GM23338 (cell line): Measurements from ENCODE around the gene B3GNT9. TPM values are rescaled to one million over a fixed set of nuclear protein-coding genes. Genes with fewer than 3 reads are reported as not detected.
A peak's percentile ranks its signal among the peaks of the same experiment; 100 is the strongest.

Experiments used
- ATAC-seq: fragments of 200-7000 bp; cut with Tn5 transposase; 3 replicates; pipeline ENCODE4 v1.9.1; 2020
- DNase-seq: peaks from one replicate; pipeline ENCODE4 v3.0.0-alpha.2; 2015; ENCODE audit warnings: low spot score
- H2AFZ ChIP-seq: fragments of 200-600 bp; sonication (generic); 2 replicates; pipeline ENCODE4 v1.8.0; 2016; ENCODE audit warnings: antibody characterized with exemption, mild to moderate bottlenecking, moderate library complexity
- H3F3A ChIP-seq: fragments of 200-600 bp; sonication (generic); replicated peaks from 2 replicates; pipeline ENCODE4 v1.8.0; 2017; ENCODE audit warnings: antibody characterized with exemption, mixed run types, low read depth
- H3K27ac ChIP-seq: fragments of 200-600 bp; sonication (generic); 2 replicates; pipeline ENCODE4 v1.6.1; 2016; ENCODE audit warnings: low read depth
- H3K27me3 ChIP-seq: fragments of 200-600 bp; sonication (generic); 2 replicates; pipeline ENCODE4 v1.8.0; 2016; ENCODE audit warnings: mild to moderate bottlenecking, mixed run types, moderate library complexity; ENCODE audit not compliant: insufficient read depth
- H3K36me3 ChIP-seq: fragments of 200-600 bp; sonication (generic); 2 replicates; pipeline ENCODE4 v1.8.0; 2016; ENCODE audit warnings: mild to moderate bottlenecking; ENCODE audit not compliant: insufficient read depth
- H3K4me1 ChIP-seq: fragments of 200-600 bp; sonication (generic); 2 replicates; pipeline ENCODE4 v1.8.0; 2016; ENCODE audit warnings: mild to moderate bottlenecking, moderate library complexity; ENCODE audit not compliant: insufficient read depth
- H3K4me2 ChIP-seq: fragments of 200-600 bp; sonication (generic); 2 replicates; pipeline ENCODE4 v1.7.1; 2017; ENCODE audit warnings: mixed run types
- H3K4me3 ChIP-seq: fragments of 200-600 bp; sonication (generic); 2 replicates; pipeline ENCODE4 v1.6.1; 2016; ENCODE audit warnings: mixed run types
- H3K79me2 ChIP-seq: fragments of 200-600 bp; sonication (generic); replicated peaks from 2 replicates; pipeline ENCODE4 v1.8.0; 2017; ENCODE audit warnings: mild to moderate bottlenecking; ENCODE audit not compliant: insufficient read depth
- H3K9me2 ChIP-seq: fragments of 200-600 bp; sonication (generic); 2 replicates; pipeline ENCODE4 v1.8.0; 2017; ENCODE audit not compliant: insufficient read depth
- H4K20me1 ChIP-seq: fragments of 200-600 bp; sonication (generic); replicated peaks from 2 replicates; pipeline ENCODE4 v1.8.0; 2017; ENCODE audit warnings: mild to moderate bottlenecking; ENCODE audit not compliant: insufficient read depth
- H3K27ac Mint-ChIP-seq: 2 replicates; pipeline ENCODE4 v1.8.0; 2020; ENCODE audit warnings: inconsistent platforms, mild to moderate bottlenecking, moderate library complexity, mixed read lengths
- H3K27me3 Mint-ChIP-seq: 3 replicates; pipeline ENCODE4 v1.8.0; 2022; ENCODE audit warnings: low read depth, mild to moderate bottlenecking, moderate library complexity, mixed read lengths, inconsistent platforms; ENCODE audit not compliant: insufficient read depth, poor library complexity
- H3K36me3 Mint-ChIP-seq: 3 replicates; pipeline ENCODE4 v1.8.0; 2021; ENCODE audit warnings: low read depth, mild to moderate bottlenecking, inconsistent platforms, moderate library complexity, mixed read lengths
- H3K4me1 Mint-ChIP-seq: 3 replicates; pipeline ENCODE4 v1.8.0; 2020; ENCODE audit warnings: mild to moderate bottlenecking, inconsistent platforms, mixed read lengths
- H3K4me3 Mint-ChIP-seq: 3 replicates; pipeline ENCODE4 v1.8.0; 2021; ENCODE audit warnings: moderate library complexity, mild to moderate bottlenecking, inconsistent platforms, mixed read lengths
- H3K9me3 Mint-ChIP-seq: 3 replicates; pipeline ENCODE4 v1.8.0; 2020; ENCODE audit warnings: moderate library complexity, mild to moderate bottlenecking, inconsistent platforms, mixed read lengths
- JUNB ChIP-seq: IDR thresholded peaks from one replicate; pipeline ENCODE4 v1.6.1; 2016; ENCODE audit warnings: antibody characterized with exemption; ENCODE audit not compliant: unreplicated experiment
- NANOG ChIP-seq: IDR thresholded peaks from 2 replicates; pipeline ENCODE4 v1.6.1; 2016; ENCODE audit warnings: antibody characterized with exemption, borderline replicate concordance
- POLR2AphosphoS5 ChIP-seq: IDR thresholded peaks from 2 replicates; pipeline ENCODE4 v1.6.1; 2016; ENCODE audit warnings: antibody characterized with exemption, low read depth
- STAT1 ChIP-seq: IDR thresholded peaks from one replicate; pipeline ENCODE4 v1.6.1; 2016; ENCODE audit warnings: antibody characterized with exemption; ENCODE audit not compliant: unreplicated experiment
- polyA plus RNA-seq: library from polyadenylated mRNA; unstranded; fragments of >200 nt; fragmentation: Nextera tagmentation; extraction: Ambion mirVana; gene quantifications from 2 replicates; pipeline ENCODE4 v1.2.1, GENCODE V29; 2016
- total RNA-seq: library from RNA; depleted of rRNA; stranded (reverse); fragments of >200 nt; shearing (Covaris generic); gene quantifications from 2 replicates; pipeline ENCODE4 v1.2.3, GENCODE V29; 2014
- TF ChIP-seq, protein P1 (sequence below), 2 experiments: fragments of 200-600 bp in 1 of 2; sonication (generic) in 1 of 2; conservative IDR thresholded peaks; 2 replicates each; pipeline versions ENCODE4 v1.5.1 to v1.6.1; 2016 to 2017; ENCODE audit warnings: antibody characterized with exemption in 2 of 2, low read depth in 2 of 2, mild to moderate bottlenecking in 2 of 2, moderate library complexity in 1 of 2
- TF ChIP-seq, protein P2 (sequence below): IDR thresholded peaks from 2 replicates; pipeline ENCODE4 v1.6.1; 2016; ENCODE audit warnings: antibody characterized with exemption

Gene B3GNT9
- total and polyA plus RNA-seq, 2 experiments from 2014 or later: 0.99 to 7.0 TPM

DNA sequence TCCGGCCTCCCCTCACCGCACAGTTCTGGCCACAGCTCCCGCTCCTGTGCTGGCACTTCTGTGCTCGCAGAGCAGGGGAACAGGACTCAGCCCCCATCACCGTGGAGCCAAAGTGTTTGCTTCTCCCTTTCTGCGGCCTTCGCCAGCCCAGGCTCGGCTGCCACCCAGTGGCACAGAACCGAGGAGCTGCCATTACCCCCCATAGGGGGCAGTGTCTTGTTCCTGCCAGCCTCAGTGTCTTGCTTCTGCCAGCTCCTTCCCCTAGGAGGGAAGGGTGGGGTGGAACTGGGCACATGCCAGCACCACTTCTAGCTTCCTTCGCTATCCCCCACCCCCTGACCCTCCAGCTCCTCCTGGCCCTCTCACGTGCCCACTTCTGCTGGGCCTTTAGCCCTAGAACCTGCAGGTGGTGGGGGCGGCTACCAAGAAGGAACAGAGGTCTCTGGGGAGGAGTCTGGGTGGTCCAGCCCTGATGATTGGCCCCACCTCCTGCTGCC is 47.5 kb upstream of the B3GNT9 start:
- ATAC-seq (peak; percentile 34), DNase-seq (peak; percentile 68)
- Histone ChIP-seq H3K4me3 (peak overlapping the region; percentile 79; the same call in 1 of the 2 replicates), H3K4me1 (peaks cover 9% of the 10 kb centered on the region), H3K79me2 (peaks cover 9% of the 10 kb centered on the region), H3K27ac (peak overlapping the region; percentile 78; the same call in 1 of the 2 replicates), H4K20me1 (peaks cover 16% of the 10 kb centered on the region; the same call in 1 of the 2 replicates), H3K27me3 (no peaks in the 10 kb centered on the region), H3K36me3 (peaks cover 20% of the 10 kb centered on the region; the same call in 1 of the 2 replicates), H3F3A (peaks cover 20% of the 10 kb centered on the region; the same call in 1 of the 2 replicates), H3K4me2 (peak overlapping the region; percentile 84; the same call in 1 of the 2 replicates), H3K9me2 (no peaks in the 10 kb centered on the region), H2AFZ (no peak overlapping the region)
- peaks cover 49% of the 10 kb centered on the region for H3K36me3 Mint-ChIP-seq
- H3K4me1 Mint-ChIP-seq: peaks cover 13% of the 10 kb centered on the region
- H3K9me3 Mint-ChIP-seq: no peaks in the 10 kb centered on the region
- TF ChIP-seq, protein P1, sequence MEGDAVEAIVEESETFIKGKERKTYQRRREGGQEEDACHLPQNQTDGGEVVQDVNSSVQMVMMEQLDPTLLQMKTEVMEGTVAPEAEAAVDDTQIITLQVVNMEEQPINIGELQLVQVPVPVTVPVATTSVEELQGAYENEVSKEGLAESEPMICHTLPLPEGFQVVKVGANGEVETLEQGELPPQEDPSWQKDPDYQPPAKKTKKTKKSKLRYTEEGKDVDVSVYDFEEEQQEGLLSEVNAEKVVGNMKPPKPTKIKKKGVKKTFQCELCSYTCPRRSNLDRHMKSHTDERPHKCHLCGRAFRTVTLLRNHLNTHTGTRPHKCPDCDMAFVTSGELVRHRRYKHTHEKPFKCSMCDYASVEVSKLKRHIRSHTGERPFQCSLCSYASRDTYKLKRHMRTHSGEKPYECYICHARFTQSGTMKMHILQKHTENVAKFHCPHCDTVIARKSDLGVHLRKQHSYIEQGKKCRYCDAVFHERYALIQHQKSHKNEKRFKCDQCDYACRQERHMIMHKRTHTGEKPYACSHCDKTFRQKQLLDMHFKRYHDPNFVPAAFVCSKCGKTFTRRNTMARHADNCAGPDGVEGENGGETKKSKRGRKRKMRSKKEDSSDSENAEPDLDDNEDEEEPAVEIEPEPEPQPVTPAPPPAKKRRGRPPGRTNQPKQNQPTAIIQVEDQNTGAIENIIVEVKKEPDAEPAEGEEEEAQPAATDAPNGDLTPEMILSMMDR (conservative IDR thresholded peaks at IDR 0.05; ENCODE audit: low read depth in 2 of 2): peak; percentile 69 to 72
- TF ChIP-seq, protein P2, sequence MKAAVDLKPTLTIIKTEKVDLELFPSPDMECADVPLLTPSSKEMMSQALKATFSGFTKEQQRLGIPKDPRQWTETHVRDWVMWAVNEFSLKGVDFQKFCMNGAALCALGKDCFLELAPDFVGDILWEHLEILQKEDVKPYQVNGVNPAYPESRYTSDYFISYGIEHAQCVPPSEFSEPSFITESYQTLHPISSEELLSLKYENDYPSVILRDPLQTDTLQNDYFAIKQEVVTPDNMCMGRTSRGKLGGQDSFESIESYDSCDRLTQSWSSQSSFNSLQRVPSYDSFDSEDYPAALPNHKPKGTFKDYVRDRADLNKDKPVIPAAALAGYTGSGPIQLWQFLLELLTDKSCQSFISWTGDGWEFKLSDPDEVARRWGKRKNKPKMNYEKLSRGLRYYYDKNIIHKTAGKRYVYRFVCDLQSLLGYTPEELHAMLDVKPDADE: no peak
- no peak for TF ChIP-seq NANOG
- H3K27ac Mint-ChIP-seq: no peak overlapping the region
- peaks cover 16% of the 10 kb centered on the region for H3K27me3 Mint-ChIP-seq
- peak overlapping the region; percentile 54 for H3K4me3 Mint-ChIP-seq

DNA sequence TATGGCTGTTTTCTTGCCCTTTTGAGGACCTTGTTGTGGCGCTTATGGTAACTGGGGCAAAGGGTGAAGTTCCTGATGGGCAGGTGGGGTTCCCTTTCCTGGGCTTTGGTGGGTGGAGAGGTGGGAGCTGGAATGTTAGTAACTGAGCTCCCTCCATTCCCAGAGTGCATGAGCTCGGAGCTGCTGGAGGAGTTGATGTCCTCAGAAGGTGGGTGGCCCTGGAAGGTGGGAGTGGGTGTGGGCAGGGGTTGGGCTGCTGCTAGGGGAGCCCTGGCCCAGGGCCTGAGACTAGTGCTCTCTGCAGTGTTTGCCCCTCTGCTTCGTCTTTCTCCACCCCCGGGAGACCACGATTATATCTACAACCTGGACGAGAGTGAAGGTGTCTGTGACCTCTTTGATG is 46.9 kb upstream of the B3GNT9 start:
- peaks cover 18% of the 10 kb centered on the region for H3K27me3 Mint-ChIP-seq
- no peak for DNase-seq
- peaks cover 51% of the 10 kb centered on the region for H3K36me3 Mint-ChIP-seq
- no peak for ATAC-seq
- Histone ChIP-seq H3K9me2 (no peaks in the 10 kb centered on the region), H3K27me3 (no peaks in the 10 kb centered on the region), H3F3A (peaks cover 23% of the 10 kb centered on the region; the same call in 1 of the 2 replicates), H3K4me1 (peaks cover 11% of the 10 kb centered on the region), H3K4me2 (no peak overlapping the region), H3K36me3 (peaks cover 20% of the 10 kb centered on the region; the same call in 1 of the 2 replicates), H3K79me2 (peaks cover 15% of the 10 kb centered on the region), H3K4me3 (no peak overlapping the region), H4K20me1 (peaks cover 22% of the 10 kb centered on the region), H3K27ac (no peak overlapping the region), H2AFZ (no peak overlapping the region)
- TF ChIP-seq, protein P2: no peak
- no peak for TF ChIP-seq STAT1
- H3K4me1 Mint-ChIP-seq: peaks cover 15% of the 10 kb centered on the region
- no peaks in the 10 kb centered on the region for H3K9me3 Mint-ChIP-seq
- H3K27ac Mint-ChIP-seq: no peak overlapping the region
- no peak overlapping the region for H3K4me3 Mint-ChIP-seq

DNA sequence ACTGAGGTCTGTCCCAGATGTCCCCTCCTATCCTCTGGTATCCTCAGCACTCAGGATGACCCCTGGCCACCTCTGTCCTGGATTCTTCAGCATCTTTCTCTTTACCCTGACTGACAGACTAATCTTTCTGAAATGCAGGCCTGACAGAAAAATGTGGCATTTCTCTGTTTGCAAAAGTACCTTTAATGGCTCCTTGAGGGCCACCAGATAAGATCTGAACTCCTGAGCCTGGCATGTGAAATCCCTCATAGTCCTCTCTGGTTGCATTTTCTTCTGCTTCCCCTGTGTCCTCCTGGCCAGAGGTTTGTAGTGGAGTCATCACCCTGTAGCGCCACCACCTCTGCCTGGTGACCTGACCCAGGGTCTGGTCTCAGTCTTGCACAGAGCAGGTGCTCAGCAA is 46.1 kb upstream of the B3GNT9 start:
- H3K4me1 ChIP-seq: peaks cover 12% of the 10 kb centered on the region
- no peaks in the 10 kb centered on the region for H3K9me2 ChIP-seq
- H3F3A ChIP-seq: peaks cover 23% of the 10 kb centered on the region; the same call in 1 of the 2 replicates
- Mint-ChIP-seq H3K27me3 (peaks cover 18% of the 10 kb centered on the region), H3K9me3 (no peaks in the 10 kb centered on the region), H3K4me1 (peaks cover 18% of the 10 kb centered on the region), H3K27ac (no peak overlapping the region), H3K36me3 (peaks cover 54% of the 10 kb centered on the region), H3K4me3 (no peak overlapping the region)
- H2AFZ ChIP-seq: no peak overlapping the region
- H3K79me2 ChIP-seq: peaks cover 21% of the 10 kb centered on the region
- H3K36me3 ChIP-seq: peaks cover 20% of the 10 kb centered on the region; the same call in 1 of the 2 replicates
- no peak overlapping the region for H3K27ac ChIP-seq
- peaks cover 22% of the 10 kb centered on the region for H4K20me1 ChIP-seq
- ATAC-seq (no peak), DNase-seq (no peak)
- no peak overlapping the region for H3K4me3 ChIP-seq
- no peaks in the 10 kb centered on the region for H3K27me3 ChIP-seq
- H3K4me2 ChIP-seq: no peak overlapping the region
- TF ChIP-seq JUNB (no peak), NANOG (no peak), POLR2AphosphoS5 (no peak)
